NOMO-1 treated with DMSO at 0.1 percent for 48 hours (cell line): ENCODE measurements around the gene HECTD1.

Experiments used
- DNase-seq: peaks from one replicate; lab custom pipeline; 2025; ENCODE audit not compliant: unreplicated experiment; lab: John Stamatoyannopoulos, UW

Gene HECTD1

GRCh38 chr14:31159682-31160296, 47.8 kb downstream of the HECTD1 start:
- no peak for DNase-seq

DNA sequence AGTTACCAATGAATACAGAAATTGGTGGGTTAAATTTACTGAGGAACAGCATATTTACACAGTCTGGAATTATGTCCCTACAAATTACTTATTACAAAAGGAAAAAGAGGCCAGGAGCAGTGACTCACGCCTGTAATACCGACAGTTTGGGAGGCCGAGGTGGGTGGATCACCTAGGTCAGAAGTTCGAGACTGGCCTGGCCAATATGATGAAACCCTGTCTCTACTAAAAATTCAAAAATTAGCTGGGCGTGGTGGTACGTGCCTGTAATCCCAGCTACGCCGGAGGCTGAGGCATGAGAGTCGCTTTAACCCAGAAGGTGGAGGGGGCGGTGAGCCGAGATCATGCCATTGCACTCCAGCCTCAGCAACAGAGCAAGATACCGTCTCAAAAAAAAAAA, 52.6 kb downstream of the HECTD1 start:
- no peak for DNase-seq

DNA sequence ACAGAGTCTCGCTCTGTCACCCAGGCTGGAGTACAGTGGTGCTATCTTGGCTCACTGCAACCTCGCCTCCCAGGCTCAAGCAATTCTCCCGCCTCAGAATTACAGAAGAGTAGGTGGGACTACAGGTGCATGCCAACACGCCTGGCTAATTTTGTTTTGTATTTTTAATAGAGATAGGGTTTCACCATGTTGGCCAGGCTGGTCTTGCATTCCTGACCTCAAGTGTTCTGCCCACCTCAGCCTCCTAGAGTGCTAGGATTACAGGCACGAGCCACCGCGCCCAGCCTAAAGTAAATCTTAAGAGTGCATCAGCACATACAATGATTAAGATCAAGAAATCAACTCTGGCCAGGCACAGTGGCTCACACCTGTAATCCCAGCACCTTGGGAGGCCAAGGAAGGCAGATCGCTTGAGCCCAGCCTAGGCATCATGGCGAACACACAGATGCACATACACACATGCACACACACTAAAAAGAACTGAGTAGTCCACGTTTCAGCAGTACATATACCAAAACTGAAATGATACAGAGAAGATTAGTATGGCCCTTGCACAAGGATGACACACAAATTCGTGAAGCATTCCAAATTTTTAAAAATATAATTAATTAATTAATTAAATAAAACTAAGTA, 65.0 kb downstream of the HECTD1 start:
- DNase-seq: no peak

DNA sequence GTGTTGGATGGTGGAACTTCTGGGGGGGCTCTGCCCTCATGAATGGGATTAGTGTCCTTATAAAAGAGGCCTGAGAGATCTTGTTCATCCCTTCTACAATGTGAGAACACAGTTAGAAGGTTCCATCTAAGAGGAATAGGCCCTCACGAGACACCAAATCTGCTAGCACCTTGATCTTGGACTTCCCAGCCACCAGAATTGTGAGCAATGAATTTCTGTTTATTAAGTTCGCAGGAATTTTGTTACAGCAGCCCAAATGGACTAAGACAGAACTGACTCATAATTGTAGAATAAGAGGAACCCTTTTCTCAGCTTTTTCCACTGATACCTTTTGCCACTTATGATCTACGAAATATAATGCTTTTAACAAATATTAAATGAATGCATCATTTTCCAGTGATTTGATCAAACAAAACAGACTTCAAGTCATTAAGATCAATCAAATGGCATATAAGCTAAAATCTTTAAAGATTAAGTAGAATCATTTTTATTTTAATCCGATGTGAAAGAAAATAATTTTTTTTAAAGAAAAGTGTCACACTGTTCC, 68.2 kb downstream of the HECTD1 start:
- DNase-seq: no peak

DNA sequence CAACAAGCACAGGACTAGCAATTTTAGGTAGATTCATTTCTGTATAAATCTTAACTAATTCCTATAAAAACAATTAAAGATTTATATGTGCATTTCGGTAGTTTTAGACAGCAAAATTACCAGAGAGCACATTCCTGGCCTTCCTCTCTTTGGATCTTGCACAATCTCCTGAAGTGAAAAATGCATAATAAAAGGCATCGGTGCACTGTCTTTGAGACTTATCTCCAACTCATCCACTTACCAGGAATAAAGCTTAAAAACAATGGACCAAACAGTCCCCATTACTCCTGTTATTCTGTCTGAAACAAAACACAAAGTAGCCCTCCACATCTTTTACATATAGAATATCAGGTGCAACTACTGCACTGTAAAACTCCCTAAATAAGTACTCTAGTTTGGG, 69.3 kb downstream of the HECTD1 start:
- no peak for DNase-seq

DNA sequence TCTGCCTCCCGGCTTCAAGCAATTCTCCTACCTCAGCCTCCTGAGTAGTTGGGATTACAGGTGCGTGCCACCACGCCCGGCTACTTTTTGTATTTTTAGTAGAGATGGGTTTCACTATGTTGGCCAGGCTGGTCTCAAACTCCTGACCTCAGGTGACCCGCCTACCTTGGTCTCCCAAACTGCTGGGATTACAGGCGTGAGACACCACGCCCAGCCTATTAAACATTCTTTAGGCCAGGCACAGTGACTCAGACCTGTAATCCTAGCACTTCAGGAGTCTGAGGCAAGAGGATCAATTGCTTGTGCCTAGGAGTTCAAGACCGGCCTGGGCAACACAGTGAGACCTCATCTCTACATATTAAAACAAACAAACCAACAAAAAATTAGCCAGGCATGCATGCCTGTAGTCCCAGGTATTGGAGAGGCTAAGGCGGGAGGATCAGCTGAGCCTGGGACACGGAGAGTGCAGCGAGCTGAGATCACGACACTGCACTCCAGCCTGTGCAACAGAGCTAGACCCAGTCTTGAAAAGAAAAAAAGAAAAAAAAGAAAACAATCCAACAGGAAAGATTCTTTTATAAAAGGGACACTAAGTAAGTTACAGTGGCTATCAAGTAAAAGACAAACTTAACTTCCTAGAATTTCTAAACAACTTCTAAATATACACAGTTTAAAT, 70.2 kb downstream of the HECTD1 start:
- DNase-seq: no peak

- DNase-seq: no peak
These were observed 74.5 kb downstream of the HECTD1 start for GRCh38 chr14:31133133-31133532.

DNA sequence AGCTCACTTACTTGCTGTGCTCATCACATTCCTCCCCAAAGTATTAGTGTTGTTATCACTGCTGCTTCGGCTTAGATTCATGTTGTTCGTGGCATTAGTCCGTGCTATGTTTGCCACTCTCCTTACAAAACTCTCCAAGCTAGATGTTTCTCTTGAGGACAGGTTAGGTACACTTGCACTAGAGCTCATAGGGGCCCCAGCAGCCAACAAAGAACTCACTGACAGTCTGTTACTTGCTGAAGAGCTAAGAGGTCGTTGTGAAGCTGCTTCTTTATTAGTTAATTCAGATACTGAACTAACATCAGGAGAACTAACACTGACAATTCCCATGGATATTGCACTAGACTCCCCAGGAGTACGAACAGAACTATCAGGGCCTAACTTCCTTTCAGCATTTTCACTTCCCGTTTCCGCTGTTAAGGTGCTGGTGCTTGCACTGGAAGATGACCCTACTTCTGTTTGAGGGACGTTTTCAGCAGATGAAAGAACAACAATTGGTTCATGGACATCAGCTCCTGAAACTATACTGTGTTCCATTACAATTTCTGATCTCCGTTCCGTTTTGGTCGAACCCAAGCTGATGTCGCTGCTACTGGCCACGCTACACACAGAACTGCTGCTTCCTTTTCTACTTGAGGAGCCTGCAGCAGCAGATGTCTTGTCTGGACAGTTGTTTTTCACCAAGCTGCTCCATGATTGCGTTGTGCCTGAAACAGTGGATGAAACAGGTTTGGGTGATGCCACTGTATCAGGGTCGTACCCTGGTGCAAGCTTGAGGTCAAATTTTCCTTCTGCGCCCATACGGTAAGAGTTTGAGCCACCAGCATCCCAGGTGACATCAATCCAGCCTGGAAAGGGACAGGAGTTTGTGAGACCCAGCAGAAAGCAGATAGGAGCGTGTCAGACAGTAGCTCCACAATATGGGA, 78.7 kb downstream of the HECTD1 start:
- DNase-seq: peak; percentile 78

DNA sequence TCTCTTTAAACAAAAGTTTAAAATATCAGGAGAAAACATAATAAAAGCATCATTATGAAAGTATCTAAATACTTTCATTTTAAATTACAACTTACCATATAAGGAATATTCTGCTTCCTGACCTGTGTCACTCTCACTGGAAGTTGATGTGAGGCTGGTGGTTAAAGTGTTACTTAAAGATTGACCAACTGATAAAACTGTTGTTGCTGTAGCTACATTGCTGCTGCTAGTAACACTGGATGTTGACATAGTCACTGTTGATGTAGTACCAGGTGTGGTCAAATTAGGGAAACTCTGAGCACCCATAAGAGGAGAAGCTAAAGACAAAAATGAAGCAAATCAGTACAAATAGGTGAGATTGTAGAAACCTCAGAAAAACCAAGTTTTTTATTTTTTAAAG, 79.9 kb downstream of the HECTD1 start:
- no peak for DNase-seq

DNA sequence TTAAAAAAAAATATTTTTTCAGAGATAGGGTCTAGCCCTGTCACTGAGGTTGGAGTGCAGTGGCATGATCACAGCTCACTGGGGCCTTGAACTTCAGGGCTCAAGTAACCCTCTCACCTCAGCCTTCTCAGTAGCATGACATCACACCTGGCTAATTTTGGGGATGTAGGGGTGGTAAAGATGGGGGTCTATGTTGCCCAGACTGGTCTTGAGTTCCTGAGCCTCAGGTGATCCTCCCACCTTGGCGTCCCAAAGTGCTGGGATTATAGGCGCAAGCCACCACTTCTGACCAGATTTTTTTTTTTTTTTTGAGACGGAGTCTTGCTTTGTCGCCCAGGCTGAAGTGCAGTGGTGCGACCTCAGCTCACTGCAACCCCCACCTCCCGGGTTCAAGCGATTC, 80.9 kb downstream of the HECTD1 start:
- no peak for DNase-seq

GRCh38 chr14:31125231-31125630, 82.4 kb downstream of the HECTD1 start:
- DNase-seq: no peak

DNA sequence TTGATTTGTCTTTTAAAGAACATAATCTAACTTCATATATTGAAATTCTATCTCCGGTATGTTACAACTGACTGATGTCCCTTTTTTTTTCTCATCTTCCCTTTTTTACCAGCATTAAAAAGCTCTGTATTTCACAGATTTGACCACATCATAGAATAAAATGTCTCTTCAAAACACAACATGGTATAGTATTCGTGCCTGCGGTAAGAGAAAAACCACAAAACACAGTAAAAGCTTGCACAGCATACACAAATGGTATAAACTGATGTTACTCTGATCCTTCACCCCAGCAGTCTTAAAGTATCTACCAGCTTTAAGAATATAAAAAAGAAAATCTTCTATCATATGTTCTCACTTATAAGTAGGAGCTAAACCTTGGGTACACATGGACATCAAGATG, 83.4 kb downstream of the HECTD1 start:
- DNase-seq: no peak

DNA sequence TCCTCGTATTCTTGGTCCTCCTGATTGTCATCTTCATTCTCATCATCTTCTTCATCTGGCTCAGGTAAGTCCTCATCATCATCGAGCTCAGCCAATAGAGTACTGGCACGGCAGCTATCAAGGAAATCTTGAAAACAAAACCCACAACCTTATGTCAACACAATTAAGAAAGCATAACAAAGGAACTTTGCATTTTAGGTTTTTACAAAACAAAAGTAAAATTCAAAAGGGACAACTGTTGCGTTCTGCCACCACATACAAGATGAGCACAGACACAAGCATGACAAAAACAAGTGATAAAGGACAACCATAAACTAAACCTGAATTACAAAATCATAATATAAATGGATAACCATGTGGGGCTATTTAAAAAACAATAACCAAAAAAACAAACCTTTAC, 84.7 kb downstream of the HECTD1 start:
- no peak for DNase-seq

DNA sequence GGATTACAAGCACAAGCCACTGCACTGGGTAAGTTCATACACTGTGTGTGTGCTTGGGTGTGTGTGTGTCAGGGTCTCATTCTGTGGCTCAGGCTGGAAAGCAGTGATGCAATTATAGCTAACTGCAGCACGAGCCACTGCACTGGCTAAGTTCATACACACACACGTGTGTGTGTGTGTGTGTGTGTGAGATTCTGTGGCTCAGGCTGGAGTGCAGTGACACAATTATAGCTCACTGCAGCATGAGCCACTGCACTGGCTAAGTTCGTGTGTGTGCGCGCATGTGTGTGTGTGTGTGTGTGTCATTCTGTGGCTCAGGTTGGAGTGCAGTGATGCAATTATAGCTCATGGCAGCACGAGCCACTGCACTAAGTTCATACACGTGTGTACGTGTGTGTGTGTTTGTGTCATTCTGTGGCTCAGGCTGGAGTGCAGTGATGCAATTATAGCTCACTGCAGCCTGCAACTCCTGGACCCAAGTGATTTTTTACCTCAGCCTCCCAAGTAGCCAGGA, 85.4 kb downstream of the HECTD1 start:
- no peak for DNase-seq

GRCh38 chr14:31118892-31119291, 88.7 kb downstream of the HECTD1 start:
- no peak for DNase-seq

- DNase-seq: no peak
These were observed 93.8 kb downstream of the HECTD1 start for GRCh38 chr14:31113794-31114193.

GRCh38 chr14:31110872-31111271, 96.7 kb downstream of the HECTD1 start:
- no peak for DNase-seq

GRCh38 chr14:31109257-31109656, 98.3 kb downstream of the HECTD1 start:
- no peak for DNase-seq

GRCh38 chr14:31106768-31107167, 100.8 kb downstream of the HECTD1 start:
- no peak for DNase-seq

DNA sequence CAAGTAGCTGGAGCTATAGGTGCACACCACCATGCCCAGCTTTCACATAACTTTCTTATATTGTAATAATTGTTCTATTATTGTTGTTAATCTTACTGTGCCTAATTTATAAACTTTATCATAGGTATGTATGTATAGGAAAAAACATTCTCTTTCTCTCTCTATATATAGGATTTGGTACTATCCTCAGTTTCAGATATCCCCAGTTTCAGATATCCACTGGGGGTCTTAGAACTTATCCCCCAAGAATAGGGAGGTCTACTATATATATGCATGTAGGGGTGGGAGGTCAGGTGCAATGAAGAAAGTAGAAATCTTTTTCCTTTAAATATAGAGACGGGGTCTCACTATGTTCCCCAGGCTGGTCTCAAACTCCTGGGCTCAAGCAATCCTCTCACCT, 110.5 kb downstream of the HECTD1 start:
- no peak for DNase-seq

- no peak for DNase-seq
These were observed 111.3 kb downstream of the HECTD1 start for GRCh38 chr14:31096255-31096654.
